ENCODE measurements around the gene ALDH1A3. TPM values are rescaled to one million over a fixed set of nuclear protein-coding genes. Genes with fewer than 3 reads are reported as not detected.

ALDH1A3 gene
- polyA plus RNA-seq, 1 experiment = 1.1 TPM

GRCh38 chr15:100860829-100861510 lies 18.7 kb upstream of the ALDH1A3 start:
- DNase-seq (ENCODE audit: low read depth) = no peak
- H3K36me3 ChIP-seq (ENCODE audit: control insufficient read depth, insufficient read depth, low read length) = no peaks in the 10 kb centered on the region
- CTCF ChIA-PET = interaction anchor here (1.5 to 1.6 kb wide), 2 partner anchors 12 kb away, joined by 3 to 10 read pairs; no protein-coding TSS in a partner anchor
- H3K27me3 ChIP-seq (ENCODE audit: control insufficient read depth, insufficient read depth, low read length) = no peaks in the 10 kb centered on the region; the same call in 1 of the 2 replicates
- no peak overlapping the region for H3K4me3 ChIP-seq (ENCODE audit: low read depth, low read length)
- POLR2A ChIA-PET = no interaction called here
- no peak for TF ChIP-seq CTCF (IDR thresholded peaks at IDR 0.05; ENCODE audit: insufficient read depth, low read depth, low read length)

GRCh38 chr15:100861511-100861991 lies 18.1 kb upstream of the ALDH1A3 start:
- POLR2A ChIA-PET = no interaction called here

GRCh38 chr15:100862162-100862561 lies 17.5 kb upstream of the ALDH1A3 start:
- DNase-seq (ENCODE audit: low read depth) = no peak
- Histone ChIP-seq H3K4me3 (ENCODE audit: low read depth, low read length) (no peak overlapping the region), H3K27me3 (ENCODE audit: control insufficient read depth, insufficient read depth, low read length) (no peaks in the 10 kb centered on the region; the same call in 1 of the 2 replicates), H3K36me3 (ENCODE audit: control insufficient read depth, insufficient read depth, low read length) (no peaks in the 10 kb centered on the region)
- ChIA-PET CTCF (interaction anchor here (1.6 kb wide), 1 partner anchor 11 kb away, joined by 10 read pairs; no protein-coding TSS in a partner anchor), POLR2A (no interaction called here)
- TF ChIP-seq CTCF (IDR thresholded peaks at IDR 0.05; ENCODE audit: insufficient read depth, low read depth, low read length) = no peak

More at GRCh38 chr15:100861511-100861991, 18.1 kb upstream of the ALDH1A3 start:
- no peak for DNase-seq (ENCODE audit: low read depth)
- no peak for TF ChIP-seq CTCF (IDR thresholded peaks at IDR 0.05; ENCODE audit: insufficient read depth, low read depth, low read length)
- no peaks in the 10 kb centered on the region for H3K36me3 ChIP-seq (ENCODE audit: control insufficient read depth, insufficient read depth, low read length)
- H3K27me3 ChIP-seq (ENCODE audit: control insufficient read depth, insufficient read depth, low read length) = no peaks in the 10 kb centered on the region; the same call in 1 of the 2 replicates
- CTCF ChIA-PET = interaction anchor here (1.6 kb wide), 1 partner anchor 11 kb away, joined by 10 read pairs; no protein-coding TSS in a partner anchor
- no peak overlapping the region for H3K4me3 ChIP-seq (ENCODE audit: low read depth, low read length)

GRCh38 chr15:100863075-100863795 lies 16.4 kb upstream of the ALDH1A3 start:
- no peaks in the 10 kb centered on the region for H3K36me3 ChIP-seq (ENCODE audit: control insufficient read depth, insufficient read depth, low read length)
- POLR2A ChIA-PET = no interaction called here
- TF ChIP-seq CTCF (IDR thresholded peaks at IDR 0.05; ENCODE audit: insufficient read depth, low read depth, low read length) = no peak
- CTCF ChIA-PET = interaction anchor here (0.8 to 2.2 kb wide), 3 partner anchors 10 to 144 kb away, joined by 3 to 11 read pairs (median 3); no protein-coding TSS in a partner anchor
- H3K4me3 ChIP-seq (ENCODE audit: low read depth, low read length) = no peak overlapping the region
- DNase-seq (ENCODE audit: low read depth) = peak; percentile 31
- no peaks in the 10 kb centered on the region for H3K27me3 ChIP-seq (ENCODE audit: control insufficient read depth, insufficient read depth, low read length)

- peak; percentile 64 for DNase-seq (ENCODE audit: low read depth)
- no peaks in the 10 kb centered on the region for H3K27me3 ChIP-seq (ENCODE audit: control insufficient read depth, insufficient read depth, low read length)
- ChIA-PET POLR2A (no interaction called here), CTCF (interaction anchor here (0.8 to 2.2 kb wide), 4 partner anchors 9 to 192 kb away, joined by 3 to 11 read pairs (median 6); no protein-coding TSS in a partner anchor)
- H3K36me3 ChIP-seq (ENCODE audit: control insufficient read depth, insufficient read depth, low read length) = no peaks in the 10 kb centered on the region
- H3K4me3 ChIP-seq (ENCODE audit: low read depth, low read length) = no peak overlapping the region
- TF ChIP-seq CTCF (IDR thresholded peaks at IDR 0.05; ENCODE audit: insufficient read depth, low read depth, low read length) = 0 out of 2 replicates have a peak, but pooled peaks have one; percentile 11
Measured at GRCh38 chr15:100863796-100864267, 15.8 kb upstream of the ALDH1A3 start.

All from BJ (cell line).